Measurements from ENCODE around the gene IL5. TPM values are rescaled to one million over a fixed set of nuclear protein-coding genes. Genes with fewer than 3 reads are reported as not detected.

Gene IL5
- total and polyA plus RNA-seq, 2 of the 13 experiments (the other 11 are each of a cell fraction or from before 2014, with no cell fraction given), result not detected

GRCh38 chr5:132504746-132505145, 38.6 kb downstream of the IL5 start (continued):
- no peak for TF ChIP-seq RORA (CRISPR knock-in tag; IDR thresholded peaks at IDR 0.05)
- TF ChIP-seq, protein P1, sequence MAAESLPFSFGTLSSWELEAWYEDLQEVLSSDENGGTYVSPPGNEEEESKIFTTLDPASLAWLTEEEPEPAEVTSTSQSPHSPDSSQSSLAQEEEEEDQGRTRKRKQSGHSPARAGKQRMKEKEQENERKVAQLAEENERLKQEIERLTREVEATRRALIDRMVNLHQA (CRISPR knock-in tag; IDR thresholded peaks at IDR 0.05), result no peak
- TF ChIP-seq RARA (CRISPR knock-in tag; IDR thresholded peaks at IDR 0.05), result 0 out of 2 replicates have a peak, but pooled peaks have one; percentile 9
- TF ChIP-seq SOX13 (IDR thresholded peaks at IDR 0.05), result no peak
- peak in 1 of 2 experiments; percentile 84; a peak in 2 of 4 replicates for TF ChIP-seq SOX13 (CRISPR knock-in tag; conservative IDR thresholded peaks at IDR 0.05 in 1 of 2, IDR thresholded peaks at IDR 0.05 in 1 of 2)
- peak; percentile 35; the same call in 1 of the 2 replicates for TF ChIP-seq GATAD2A (CRISPR knock-in tag; IDR thresholded peaks at IDR 0.05)
- TF ChIP-seq ZNF441 (CRISPR knock-in tag; IDR thresholded peaks at IDR 0.05; ENCODE audit: borderline replicate concordance), result no peak
- TF ChIP-seq FLYWCH1 (CRISPR knock-in tag; IDR thresholded peaks at IDR 0.05), result no peak
- TF ChIP-seq, protein P2, sequence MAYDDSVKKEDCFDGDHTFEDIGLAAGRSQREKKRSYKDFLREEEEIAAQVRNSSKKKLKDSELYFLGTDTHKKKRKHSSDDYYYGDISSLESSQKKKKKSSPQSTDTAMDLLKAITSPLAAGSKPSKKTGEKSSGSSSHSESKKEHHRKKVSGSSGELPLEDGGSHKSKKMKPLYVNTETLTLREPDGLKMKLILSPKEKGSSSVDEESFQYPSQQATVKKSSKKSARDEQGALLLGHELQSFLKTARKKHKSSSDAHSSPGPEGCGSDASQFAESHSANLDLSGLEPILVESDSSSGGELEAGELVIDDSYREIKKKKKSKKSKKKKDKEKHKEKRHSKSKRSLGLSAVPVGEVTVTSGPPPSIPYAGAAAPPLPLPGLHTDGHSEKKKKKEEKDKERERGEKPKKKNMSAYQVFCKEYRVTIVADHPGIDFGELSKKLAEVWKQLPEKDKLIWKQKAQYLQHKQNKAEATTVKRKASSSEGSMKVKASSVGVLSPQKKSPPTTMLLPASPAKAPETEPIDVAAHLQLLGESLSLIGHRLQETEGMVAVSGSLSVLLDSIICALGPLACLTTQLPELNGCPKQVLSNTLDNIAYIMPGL (CRISPR knock-in tag; IDR thresholded peaks at IDR 0.05; ENCODE audit: borderline replicate concordance in 1 of 2, low read depth in 1 of 2), result no peak
- no peak for TF ChIP-seq ZNF720 (CRISPR knock-in tag; IDR thresholded peaks at IDR 0.05)
- no peak for TF ChIP-seq MZF1 (CRISPR knock-in tag; IDR thresholded peaks at IDR 0.05; ENCODE audit: borderline replicate concordance)
- no peak for TF ChIP-seq RERE (CRISPR knock-in tag; IDR thresholded peaks at IDR 0.05; ENCODE audit: low read depth)
- no peak for TF ChIP-seq KDM2A (CRISPR knock-in tag; IDR thresholded peaks at IDR 0.05; ENCODE audit: borderline replicate concordance, low read depth)
- no peak for TF ChIP-seq ZNF614 (CRISPR knock-in tag; IDR thresholded peaks at IDR 0.05; ENCODE audit: borderline replicate concordance)
- no peak for TF ChIP-seq DMTF1 (CRISPR knock-in tag; IDR thresholded peaks at IDR 0.05)
- no peak for TF ChIP-seq ZSCAN20 (CRISPR knock-in tag; IDR thresholded peaks at IDR 0.05; ENCODE audit: borderline replicate concordance)
- TF ChIP-seq TARDBP (CRISPR knock-in tag; IDR thresholded peaks at IDR 0.05), result 0 out of 2 replicates have a peak, but pooled peaks have one; percentile 22
- no peak for TF ChIP-seq ZNF607 (CRISPR knock-in tag; IDR thresholded peaks at IDR 0.05; ENCODE audit: borderline replicate concordance)
- TF ChIP-seq MEF2D (CRISPR knock-in tag; IDR thresholded peaks at IDR 0.05), result no peak
- no peak for TF ChIP-seq REXO4 (CRISPR knock-in tag; IDR thresholded peaks at IDR 0.05; ENCODE audit: borderline replicate concordance)
- no peak for TF ChIP-seq ZNF570 (CRISPR knock-in tag; IDR thresholded peaks at IDR 0.05; ENCODE audit: borderline replicate concordance)

Measured in HepG2 (cell line).